H1 (cell line): ENCODE results near the gene OVCH1.

Source experiments
- BRCA1 ChIP-seq: IDR thresholded peaks from 2 replicates; pipeline ENCODE4 v1.6.1; 2012; ENCODE audit warnings: low read depth, low read length, improper control_type of control experiment
- CBX5 ChIP-seq: fragments of 300-800, 300-1000 bp; sonication (generic); IDR thresholded peaks from 2 replicates; pipeline ENCODE4 v1.7.1; 2016; ENCODE audit warnings: antibody characterized with exemption, low read length, low read depth
- CREB1 ChIP-seq: IDR thresholded peaks from 2 replicates; pipeline ENCODE4 v1.6.1; 2012; ENCODE audit warnings: inconsistent platforms
- EZH2 ChIP-seq: fragments of 200-600 bp; sonication (generic); IDR thresholded peaks from 2 replicates; pipeline ENCODE4 v1.7.1; 2012; ENCODE audit warnings: low read depth, mild to moderate bottlenecking, moderate library complexity, low read length, inconsistent platforms; ENCODE audit not compliant: severe bottlenecking
- MAFK ChIP-seq: IDR thresholded peaks from 2 replicates; pipeline ENCODE4 v1.6.1; 2012; ENCODE audit warnings: low read depth, mild to moderate bottlenecking, improper control_type of control experiment, low read length
- POLR2AphosphoS5 ChIP-seq: IDR thresholded peaks from 2 replicates; pipeline ENCODE4 v1.6.1; 2011; ENCODE audit warnings: low read depth, low read length
- TF ChIP-seq, protein P1 (sequence below): IDR thresholded peaks from 2 replicates; pipeline ENCODE4 v1.6.1; 2012; ENCODE audit warnings: low read length, inconsistent platforms
- TF ChIP-seq, protein P2 (sequence below), 3 experiments: IDR thresholded peaks; 1 replicate in 2 of 3; 2 replicates in 1 of 3; pipeline versions ENCODE4 v1.5.1 to v1.6.1; 2011; ENCODE audit warnings: low read length in 3 of 3, mild to moderate bottlenecking in 3 of 3, inconsistent platforms in 2 of 3, low read depth in 1 of 3, moderate library complexity in 1 of 3; ENCODE audit not compliant: insufficient read depth in 1 of 3; ENCODE audit errors: control extremely low read depth in 1 of 3
- TF ChIP-seq, protein P3 (sequence below): IDR thresholded peaks from 2 replicates; pipeline ENCODE4 v1.6.1; 2011; ENCODE audit warnings: low read length, improper control_type of control experiment

DNA sequence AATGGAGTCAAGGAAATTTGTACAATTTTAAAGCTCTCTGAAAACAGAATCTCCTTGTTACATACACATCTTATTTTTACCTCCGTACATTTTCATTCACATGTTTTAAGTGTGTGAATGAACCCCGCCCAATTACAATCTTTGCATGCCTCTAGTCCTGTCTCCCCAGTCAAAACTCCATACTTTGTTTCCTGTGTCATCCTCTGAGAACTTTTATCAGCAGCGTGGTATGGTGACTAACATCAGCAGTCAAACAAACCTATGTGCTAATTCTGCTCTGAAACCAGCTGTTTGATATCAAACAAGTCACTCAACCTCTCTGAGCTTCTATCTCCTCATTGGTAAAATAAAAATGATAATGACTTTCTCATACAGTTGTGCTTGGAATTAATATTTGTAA is 100.7 kb downstream of the OVCH1 start:
- TF ChIP-seq CREB1 (no peak), BRCA1 (no peak), POLR2AphosphoS5 (no peak), CBX5 (no peak), EZH2 (no peak), MAFK (no peak)
- TF ChIP-seq, protein P1, sequence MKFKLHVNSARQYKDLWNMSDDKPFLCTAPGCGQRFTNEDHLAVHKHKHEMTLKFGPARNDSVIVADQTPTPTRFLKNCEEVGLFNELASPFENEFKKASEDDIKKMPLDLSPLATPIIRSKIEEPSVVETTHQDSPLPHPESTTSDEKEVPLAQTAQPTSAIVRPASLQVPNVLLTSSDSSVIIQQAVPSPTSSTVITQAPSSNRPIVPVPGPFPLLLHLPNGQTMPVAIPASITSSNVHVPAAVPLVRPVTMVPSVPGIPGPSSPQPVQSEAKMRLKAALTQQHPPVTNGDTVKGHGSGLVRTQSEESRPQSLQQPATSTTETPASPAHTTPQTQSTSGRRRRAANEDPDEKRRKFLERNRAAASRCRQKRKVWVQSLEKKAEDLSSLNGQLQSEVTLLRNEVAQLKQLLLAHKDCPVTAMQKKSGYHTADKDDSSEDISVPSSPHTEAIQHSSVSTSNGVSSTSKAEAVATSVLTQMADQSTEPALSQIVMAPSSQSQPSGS, result no peak
- TF ChIP-seq, protein P2, sequence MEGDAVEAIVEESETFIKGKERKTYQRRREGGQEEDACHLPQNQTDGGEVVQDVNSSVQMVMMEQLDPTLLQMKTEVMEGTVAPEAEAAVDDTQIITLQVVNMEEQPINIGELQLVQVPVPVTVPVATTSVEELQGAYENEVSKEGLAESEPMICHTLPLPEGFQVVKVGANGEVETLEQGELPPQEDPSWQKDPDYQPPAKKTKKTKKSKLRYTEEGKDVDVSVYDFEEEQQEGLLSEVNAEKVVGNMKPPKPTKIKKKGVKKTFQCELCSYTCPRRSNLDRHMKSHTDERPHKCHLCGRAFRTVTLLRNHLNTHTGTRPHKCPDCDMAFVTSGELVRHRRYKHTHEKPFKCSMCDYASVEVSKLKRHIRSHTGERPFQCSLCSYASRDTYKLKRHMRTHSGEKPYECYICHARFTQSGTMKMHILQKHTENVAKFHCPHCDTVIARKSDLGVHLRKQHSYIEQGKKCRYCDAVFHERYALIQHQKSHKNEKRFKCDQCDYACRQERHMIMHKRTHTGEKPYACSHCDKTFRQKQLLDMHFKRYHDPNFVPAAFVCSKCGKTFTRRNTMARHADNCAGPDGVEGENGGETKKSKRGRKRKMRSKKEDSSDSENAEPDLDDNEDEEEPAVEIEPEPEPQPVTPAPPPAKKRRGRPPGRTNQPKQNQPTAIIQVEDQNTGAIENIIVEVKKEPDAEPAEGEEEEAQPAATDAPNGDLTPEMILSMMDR (IDR thresholded peaks at IDR 0.05; ENCODE audit: control extremely low read depth in 1 of 3, insufficient read depth in 1 of 3, low read depth in 1 of 3, low read length in 3 of 3), result no peak
- TF ChIP-seq, protein P3, sequence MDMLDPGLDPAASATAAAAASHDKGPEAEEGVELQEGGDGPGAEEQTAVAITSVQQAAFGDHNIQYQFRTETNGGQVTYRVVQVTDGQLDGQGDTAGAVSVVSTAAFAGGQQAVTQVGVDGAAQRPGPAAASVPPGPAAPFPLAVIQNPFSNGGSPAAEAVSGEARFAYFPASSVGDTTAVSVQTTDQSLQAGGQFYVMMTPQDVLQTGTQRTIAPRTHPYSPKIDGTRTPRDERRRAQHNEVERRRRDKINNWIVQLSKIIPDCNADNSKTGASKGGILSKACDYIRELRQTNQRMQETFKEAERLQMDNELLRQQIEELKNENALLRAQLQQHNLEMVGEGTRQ, result no peak
